PC-3 (cell line): ENCODE results near the gene UBE2Q1. TPM values are rescaled to one million over a fixed set of nuclear protein-coding genes. Genes with fewer than 3 reads are reported as not detected.
A peak's percentile ranks its signal among the peaks of the same experiment; 100 is the strongest.

Experiments
- ATAC-seq: fragments of 200-7000 bp; cut with Tn5 transposase; 2 replicates; pipeline ENCODE4 v1.9.1; 2020; ENCODE audit warnings: mild to moderate bottlenecking, moderate library complexity
- BruUV-seq: library from RNA; stranded (reverse); fragments of 400-500 nt; replicated peaks from 2 replicates; lab custom pipeline; 2021; lab: Mats Ljungman, UMichigan
- CTCF ChIA-PET: fragments of 300-600 bp; sonication (Branson Sonifier 250); formaldehyde crosslinking; loops from one replicate; lab custom pipeline; 2022; ENCODE audit warnings: antibody characterized with exemption; lab: Charles Lee
- POLR2A ChIA-PET: fragments of 300-600 bp; sonication (Branson Sonifier 250); formaldehyde crosslinking; loops from one replicate; lab custom pipeline; 2022; ENCODE audit warnings: antibody characterized with exemption; ENCODE audit not compliant: unreplicated experiment; lab: Charles Lee
- DNase-seq: peaks from one replicate; pipeline ENCODE4 v3.0.0-alpha.2; 2015
- H2AFZ ChIP-seq: fragments of 300-600 bp; sonication (generic); 2 replicates; pipeline ENCODE4 v1.6.0; 2016; ENCODE audit warnings: antibody characterized with exemption, low read length
- H3F3A ChIP-seq: fragments of 300-600 bp; sonication (generic); one replicate; pipeline ENCODE4 v1.6.0; 2017; ENCODE audit warnings: antibody characterized with exemption, low read length, control low read depth, mild to moderate bottlenecking; ENCODE audit not compliant: unreplicated experiment
- H3K27ac ChIP-seq: fragments of 300-600 bp; sonication (generic); 2 replicates; pipeline ENCODE4 v1.5.1; 2016; ENCODE audit warnings: mild to moderate bottlenecking, low read length
- H3K27me3 ChIP-seq: fragments of 300-600 bp; sonication (generic); 2 replicates; pipeline ENCODE4 v1.6.1; 2016; ENCODE audit warnings: low read length, mixed read lengths
- H3K36me3 ChIP-seq: fragments of 300-600 bp; sonication (generic); 2 replicates; pipeline ENCODE4 v1.6.1; 2016; ENCODE audit warnings: low read depth, mixed run types, low read length, mixed read lengths
- H3K4me1 ChIP-seq: fragments of 300-600 bp; sonication (generic); 2 replicates; pipeline ENCODE4 v1.5.1; 2016; ENCODE audit warnings: low read length; ENCODE audit not compliant: insufficient read depth
- H3K4me2 ChIP-seq: fragments of 300-600 bp; sonication (generic); 2 replicates; pipeline ENCODE4 v1.6.0; 2016; ENCODE audit warnings: low read length
- H3K4me3 ChIP-seq: fragments of 300-600 bp; sonication (generic); 2 replicates; pipeline ENCODE4 v1.5.1; 2016; ENCODE audit warnings: mild to moderate bottlenecking, low read length, mixed read lengths
- H3K79me2 ChIP-seq: fragments of 300-600 bp; sonication (generic); 2 replicates; pipeline ENCODE4 v1.6.1; 2017; ENCODE audit warnings: low read length, mixed read lengths
- H3K9ac ChIP-seq: fragments of 300-600 bp; sonication (generic); 2 replicates; pipeline ENCODE4 v1.6.0; 2016; ENCODE audit warnings: mild to moderate bottlenecking, low read length
- H3K9me2 ChIP-seq: fragments of 300-600 bp; sonication (generic); replicated peaks from 2 replicates; pipeline ENCODE4 v1.6.1; 2016; ENCODE audit warnings: mixed run types, low read length, mixed read lengths
- H3K9me3 ChIP-seq: fragments of 300-600 bp; sonication (generic); 2 replicates; pipeline ENCODE4 v1.6.1; 2016; ENCODE audit warnings: low read length, mixed read lengths
- H4K20me1 ChIP-seq: fragments of 300-600 bp; sonication (generic); 2 replicates; pipeline ENCODE4 v1.6.1; 2016; ENCODE audit warnings: low read length, mixed read lengths
- EZH2 ChIP-seq: fragments of 300-600 bp; sonication (generic); IDR thresholded peaks from one replicate; pipeline ENCODE4 v1.6.1; 2017; ENCODE audit warnings: antibody characterized with exemption, mild to moderate bottlenecking, low read length; ENCODE audit not compliant: unreplicated experiment
- EZH2phosphoT487 ChIP-seq: fragments of 300-600 bp; sonication (generic); IDR thresholded peaks from 2 replicates; pipeline ENCODE4 v1.6.1; 2018; ENCODE audit warnings: mild to moderate bottlenecking, antibody characterized with exemption, low read length, borderline replicate concordance
- intact Hi-C: fragments of 100-400 bp; cut with micrococcal nuclease; formaldehyde crosslinking; loops from 2 replicates; pipeline ENCODE4 v1.9.0; 2023
- total RNA-seq: library from RNA; depleted of rRNA; stranded (reverse); fragments of >200 nt; gene quantifications from 2 replicates; pipeline ENCODE4 v1.2.3, GENCODE V29; 2014
- TF ChIP-seq, protein P1 (sequence below): fragments of 300-600 bp; sonication (generic); conservative IDR thresholded peaks from 2 replicates; pipeline ENCODE4 v1.5.1; 2017; ENCODE audit warnings: antibody characterized with exemption, low read depth, mild to moderate bottlenecking, low read length

UBE2Q1 gene
- total RNA-seq, 1 experiment from 2014 or later, result 40.0 TPM

DNA sequence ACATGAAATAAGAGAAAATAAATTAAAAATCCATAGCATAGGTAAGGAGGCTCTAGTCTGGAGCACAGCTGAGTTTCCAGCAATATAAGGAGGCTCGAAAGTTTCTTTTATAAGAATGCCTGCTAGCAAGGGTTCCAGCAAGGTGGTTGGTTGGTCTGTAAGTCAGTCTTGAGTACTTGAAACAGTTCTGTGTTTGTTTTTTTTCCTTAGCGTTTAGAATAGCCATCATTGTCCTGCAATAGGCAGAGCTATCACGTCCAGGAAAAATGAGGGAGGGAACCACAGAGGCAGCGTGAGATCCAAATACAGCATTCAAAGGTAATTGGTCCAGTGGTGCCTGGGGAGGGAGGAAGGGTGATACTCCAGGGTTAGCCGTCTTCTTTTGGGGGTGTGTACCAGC is 8.4 kb downstream of the UBE2Q1 start:
- DNase-seq (no peak), ATAC-seq (no peak)
- no peak overlapping the region for H3K4me3 ChIP-seq
- peaks cover 7% of the 10 kb centered on the region; the same call in 1 of the 2 replicates for H3K79me2 ChIP-seq
- CTCF ChIA-PET, result no interaction called here
- no peaks in the 10 kb centered on the region for H3K9me2 ChIP-seq
- H3K27ac ChIP-seq, result no peak overlapping the region
- no peaks in the 10 kb centered on the region for H3K9me3 ChIP-seq
- H3K4me2 ChIP-seq, result no peak overlapping the region
- peaks cover 58% of the 10 kb centered on the region for H3K36me3 ChIP-seq
- no peaks in the 10 kb centered on the region for H3F3A ChIP-seq
- TSS peak; percentile 23 for BruUV-seq
- H2AFZ ChIP-seq, result no peak overlapping the region
- H3K27me3 ChIP-seq, result no peaks in the 10 kb centered on the region
- POLR2A ChIA-PET, result no interaction called here
- intact Hi-C loops, result no loop called here
- 0 out of 2 replicates have a peak, but pooled peaks cover 10% of the 10 kb centered on the region for H4K20me1 ChIP-seq
- TF ChIP-seq EZH2 (no peak), EZH2phosphoT487 (no peak)
- TF ChIP-seq, protein P1, sequence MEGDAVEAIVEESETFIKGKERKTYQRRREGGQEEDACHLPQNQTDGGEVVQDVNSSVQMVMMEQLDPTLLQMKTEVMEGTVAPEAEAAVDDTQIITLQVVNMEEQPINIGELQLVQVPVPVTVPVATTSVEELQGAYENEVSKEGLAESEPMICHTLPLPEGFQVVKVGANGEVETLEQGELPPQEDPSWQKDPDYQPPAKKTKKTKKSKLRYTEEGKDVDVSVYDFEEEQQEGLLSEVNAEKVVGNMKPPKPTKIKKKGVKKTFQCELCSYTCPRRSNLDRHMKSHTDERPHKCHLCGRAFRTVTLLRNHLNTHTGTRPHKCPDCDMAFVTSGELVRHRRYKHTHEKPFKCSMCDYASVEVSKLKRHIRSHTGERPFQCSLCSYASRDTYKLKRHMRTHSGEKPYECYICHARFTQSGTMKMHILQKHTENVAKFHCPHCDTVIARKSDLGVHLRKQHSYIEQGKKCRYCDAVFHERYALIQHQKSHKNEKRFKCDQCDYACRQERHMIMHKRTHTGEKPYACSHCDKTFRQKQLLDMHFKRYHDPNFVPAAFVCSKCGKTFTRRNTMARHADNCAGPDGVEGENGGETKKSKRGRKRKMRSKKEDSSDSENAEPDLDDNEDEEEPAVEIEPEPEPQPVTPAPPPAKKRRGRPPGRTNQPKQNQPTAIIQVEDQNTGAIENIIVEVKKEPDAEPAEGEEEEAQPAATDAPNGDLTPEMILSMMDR, result no peak
- H3K9ac ChIP-seq, result no peak overlapping the region
- no peaks in the 10 kb centered on the region for H3K4me1 ChIP-seq

DNA sequence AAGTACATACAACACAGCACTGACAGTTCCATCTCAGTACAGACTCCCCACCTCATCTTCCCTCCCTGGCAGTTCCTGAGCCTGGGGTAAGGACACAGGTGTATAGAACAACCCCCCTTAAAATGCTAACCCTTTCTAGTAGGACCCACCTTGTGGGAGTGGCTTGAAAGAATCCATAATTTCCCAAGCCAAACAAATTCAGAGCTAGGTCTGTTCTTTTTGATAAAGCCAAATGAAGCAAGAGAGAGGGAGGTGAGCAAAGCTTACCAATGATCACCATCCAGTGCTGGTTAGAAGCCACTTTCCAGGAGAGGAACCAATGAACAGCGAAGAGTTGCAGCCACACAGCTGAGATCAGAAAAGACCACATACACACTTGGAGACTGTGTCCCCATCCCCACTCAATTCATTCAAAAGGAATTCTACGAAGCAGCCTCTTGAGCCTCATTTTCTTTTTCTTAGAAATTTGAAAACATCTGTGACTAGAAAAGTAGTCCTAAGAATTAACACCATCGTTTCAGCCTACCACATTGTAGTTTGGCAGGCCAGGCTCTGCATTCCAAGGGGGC is 9.2 kb downstream of the UBE2Q1 start:
- Histone ChIP-seq H3K4me3 (no peak overlapping the region), H3K36me3 (peaks cover 50% of the 10 kb centered on the region), H3K4me1 (no peaks in the 10 kb centered on the region), H3K9me3 (no peaks in the 10 kb centered on the region), H3K27me3 (no peaks in the 10 kb centered on the region), H2AFZ (no peak overlapping the region), H4K20me1 (0 out of 2 replicates have a peak, but pooled peaks cover 10% of the 10 kb centered on the region), H3K79me2 (no peaks in the 10 kb centered on the region), H3K9me2 (no peaks in the 10 kb centered on the region), H3F3A (no peaks in the 10 kb centered on the region), H3K27ac (no peak overlapping the region), H3K9ac (no peak overlapping the region), H3K4me2 (no peak overlapping the region)
- no TSS peak for BruUV-seq
- ChIA-PET POLR2A (no interaction called here), CTCF (interaction anchor here (0.6 kb wide), 1 partner anchor 32 kb away, joined by 6 read pairs; no protein-coding TSS in a partner anchor)
- TF ChIP-seq EZH2phosphoT487 (no peak), EZH2 (no peak)
- TF ChIP-seq, protein P1, result no peak
- ATAC-seq (no peak), DNase-seq (no peak)
- intact Hi-C loops, result no loop called here

DNA sequence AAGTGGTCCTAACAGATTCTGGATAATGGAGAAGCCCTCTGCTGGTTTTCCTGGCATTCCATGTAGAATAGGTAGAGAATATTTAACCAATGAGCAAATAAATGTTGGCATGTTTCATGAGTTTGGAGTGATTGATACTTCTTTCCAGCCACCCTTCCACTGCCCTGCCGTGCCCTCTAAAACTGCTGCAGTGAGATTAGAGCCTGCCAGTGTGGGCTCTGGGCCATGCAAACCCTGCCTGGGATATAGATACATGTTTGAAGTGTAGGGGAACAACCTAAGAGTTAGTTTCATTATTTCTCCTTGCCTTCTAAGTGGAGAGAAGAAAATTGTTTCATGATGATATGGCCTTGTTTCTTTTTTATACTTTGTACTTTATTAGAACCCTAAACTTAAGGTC is 10.4 kb downstream of the UBE2Q1 start:
- no peak overlapping the region for H3K4me2 ChIP-seq
- H4K20me1 ChIP-seq, result 0 out of 2 replicates have a peak, but pooled peaks cover 4% of the 10 kb centered on the region
- POLR2A ChIA-PET, result no interaction called here
- H3F3A ChIP-seq, result no peaks in the 10 kb centered on the region
- no peaks in the 10 kb centered on the region for H3K4me1 ChIP-seq
- H2AFZ ChIP-seq, result no peak overlapping the region
- CTCF ChIA-PET, result no interaction called here
- intact Hi-C loops, result no loop called here
- no TSS peak for BruUV-seq
- no peak overlapping the region for H3K27ac ChIP-seq
- no peaks in the 10 kb centered on the region for H3K9me2 ChIP-seq
- no peaks in the 10 kb centered on the region for H3K9me3 ChIP-seq
- TF ChIP-seq, protein P1, result no peak
- no peak for TF ChIP-seq EZH2
- no peak for TF ChIP-seq EZH2phosphoT487
- H3K4me3 ChIP-seq, result no peak overlapping the region
- H3K79me2 ChIP-seq, result no peaks in the 10 kb centered on the region
- peaks cover 37% of the 10 kb centered on the region for H3K36me3 ChIP-seq
- H3K9ac ChIP-seq, result no peak overlapping the region
- no peak for DNase-seq
- H3K27me3 ChIP-seq, result no peaks in the 10 kb centered on the region
- no peak for ATAC-seq
